HPDE6-E6E7 (cell line): ENCODE data around the gene MEGF11.

Source experiments
- DNase-seq: peaks from one replicate; pipeline ENCODE4 v3.0.0; 2011; ENCODE audit warnings: missing footprints; ENCODE audit errors: extremely low spot score

Gene MEGF11

GRCh38 chr15:66092053-66093016 is 161.2 kb downstream of the MEGF11 start:
- no peak for DNase-seq

- no peak for DNase-seq
These were observed 164.0 kb downstream of the MEGF11 start for GRCh38 chr15:66089509-66089908.

GRCh38 chr15:66089049-66089448 is 164.5 kb downstream of the MEGF11 start:
- DNase-seq: no peak

- DNase-seq: no peak
These were observed 168.4 kb downstream of the MEGF11 start for GRCh38 chr15:66085128-66085527.

- no peak for DNase-seq
These were observed 168.8 kb downstream of the MEGF11 start for GRCh38 chr15:66084704-66085103.

GRCh38 chr15:66080717-66081398 is 172.7 kb downstream of the MEGF11 start:
- peak; percentile 50 for DNase-seq

GRCh38 chr15:66078929-66079275 is 174.6 kb downstream of the MEGF11 start:
- DNase-seq: no peak

- DNase-seq: no peak
These were observed 175.2 kb downstream of the MEGF11 start for GRCh38 chr15:66078196-66078928.

GRCh38 chr15:66077320-66077663 is 176.3 kb downstream of the MEGF11 start:
- DNase-seq: no peak

- no peak for DNase-seq
These were observed 176.8 kb downstream of the MEGF11 start for GRCh38 chr15:66076591-66077319.

- DNase-seq: no peak
These were observed 177.6 kb downstream of the MEGF11 start for GRCh38 chr15:66075947-66076346.

- DNase-seq: no peak
These were observed 180.8 kb downstream of the MEGF11 start for GRCh38 chr15:66072616-66073361.

GRCh38 chr15:66071921-66072295 is 181.6 kb downstream of the MEGF11 start:
- DNase-seq: no peak

- DNase-seq: no peak
These were observed 182.2 kb downstream of the MEGF11 start for GRCh38 chr15:66071160-66071920.

GRCh38 chr15:66070220-66070934 is 183.2 kb downstream of the MEGF11 start:
- DNase-seq: no peak

GRCh38 chr15:66069751-66070150 is 183.8 kb downstream of the MEGF11 start:
- no peak for DNase-seq

- no peak for DNase-seq
These were observed 184.7 kb downstream of the MEGF11 start for GRCh38 chr15:66068801-66069200.

- DNase-seq: no peak
These were observed 185.9 kb downstream of the MEGF11 start for GRCh38 chr15:66067687-66068086.

GRCh38 chr15:66066481-66066880 is 187.1 kb downstream of the MEGF11 start:
- no peak for DNase-seq

- no peak for DNase-seq
These were observed 187.5 kb downstream of the MEGF11 start for GRCh38 chr15:66066005-66066404.
